Activated naive CD4-positive, alpha-beta T cell treated with anti-CD3 and anti-CD28 coated beads, Interleukin-2, amount 50 U/mL, for 24 hours (primary cell): Measurements from ENCODE around the gene DHRS7B.
"Not testable (repeated sequence)": the region's sequence is repeated elsewhere in the genome, so short reads cannot be mapped to it uniquely, and the experiment has no call there.

Experiments used
- H3K27ac Mint-ChIP-seq: one replicate; pipeline ENCODE4 v1.8.0; 2021; ENCODE audit warnings: mild to moderate bottlenecking, mixed read lengths
- H3K27me3 Mint-ChIP-seq: one replicate; pipeline ENCODE4 v1.8.0; 2021; ENCODE audit warnings: mixed read lengths
- H3K36me3 Mint-ChIP-seq: one replicate; pipeline ENCODE4 v1.8.0; 2021; ENCODE audit warnings: mixed read lengths
- H3K4me1 Mint-ChIP-seq: one replicate; pipeline ENCODE4 v1.8.0; 2021; ENCODE audit warnings: mixed read lengths
- H3K4me3 Mint-ChIP-seq: one replicate; pipeline ENCODE4 v1.8.0; 2021; ENCODE audit warnings: mild to moderate bottlenecking, mixed read lengths
- H3K9me3 Mint-ChIP-seq: one replicate; pipeline ENCODE4 v1.8.0; 2021; ENCODE audit warnings: mixed read lengths

Gene DHRS7B

DNA sequence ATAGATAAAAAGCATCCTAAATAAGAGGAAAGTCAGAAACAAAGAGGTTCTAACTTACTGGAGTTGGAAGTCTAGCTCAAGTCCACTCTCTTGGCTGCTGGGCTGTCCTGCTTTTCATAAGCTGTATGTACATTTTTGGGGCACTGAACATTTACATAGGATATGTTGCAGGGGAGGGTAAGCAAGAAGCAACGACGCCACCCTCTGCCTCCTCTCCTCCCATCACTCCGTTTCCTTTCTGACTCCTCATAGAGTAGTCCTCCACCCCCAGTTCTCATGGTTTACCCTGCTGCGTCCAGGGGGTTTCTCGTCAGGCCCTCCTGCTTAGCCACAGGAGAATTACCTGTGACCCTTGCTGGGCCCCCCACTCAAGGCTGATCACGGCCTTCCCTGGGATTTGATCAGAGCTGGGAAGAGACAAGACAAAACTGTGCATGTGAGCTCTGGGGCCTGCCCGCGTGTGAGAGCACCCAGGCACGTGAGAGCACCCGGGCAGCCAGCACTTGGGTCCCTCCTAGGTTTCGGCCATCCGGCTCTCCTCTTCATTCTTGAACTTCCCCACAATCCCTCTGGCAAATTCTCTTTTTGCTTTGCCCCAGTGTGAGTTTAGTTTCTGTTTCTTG is 50.1 kb downstream of the DHRS7B start:
- H3K27me3 Mint-ChIP-seq = no peaks in the 10 kb centered on the region
- no peaks in the 10 kb centered on the region for H3K36me3 Mint-ChIP-seq
- no peaks in the 10 kb centered on the region for H3K4me1 Mint-ChIP-seq
- H3K27ac Mint-ChIP-seq = no peak overlapping the region
- H3K9me3 Mint-ChIP-seq = no peaks in the 10 kb centered on the region
- H3K4me3 Mint-ChIP-seq = no peak overlapping the region

DNA sequence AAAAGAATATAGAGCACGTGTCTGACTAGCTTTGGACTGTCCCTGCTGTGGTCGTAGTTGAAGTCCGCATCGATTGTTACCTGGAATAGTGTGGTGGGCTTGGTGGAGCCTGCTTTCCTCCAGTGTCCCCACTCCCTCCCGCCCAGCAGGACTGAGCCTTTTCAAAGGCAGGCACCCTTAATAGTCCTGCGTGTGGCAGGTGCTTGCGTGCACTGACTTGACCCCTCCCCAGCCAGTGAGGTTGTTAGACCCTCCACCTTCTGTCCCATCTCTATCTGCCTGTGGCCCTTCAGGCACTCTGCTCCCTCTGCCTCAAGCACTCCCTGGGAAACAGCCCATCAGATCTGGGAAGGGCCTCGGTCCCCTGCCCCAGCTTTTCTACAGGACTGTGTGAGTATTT is 50.6 kb downstream of the DHRS7B start:
- Mint-ChIP-seq H3K4me1 (no peaks in the 10 kb centered on the region), H3K9me3 (no peaks in the 10 kb centered on the region), H3K4me3 (no peak overlapping the region), H3K36me3 (no peaks in the 10 kb centered on the region), H3K27me3 (no peaks in the 10 kb centered on the region), H3K27ac (no peak overlapping the region)

DNA sequence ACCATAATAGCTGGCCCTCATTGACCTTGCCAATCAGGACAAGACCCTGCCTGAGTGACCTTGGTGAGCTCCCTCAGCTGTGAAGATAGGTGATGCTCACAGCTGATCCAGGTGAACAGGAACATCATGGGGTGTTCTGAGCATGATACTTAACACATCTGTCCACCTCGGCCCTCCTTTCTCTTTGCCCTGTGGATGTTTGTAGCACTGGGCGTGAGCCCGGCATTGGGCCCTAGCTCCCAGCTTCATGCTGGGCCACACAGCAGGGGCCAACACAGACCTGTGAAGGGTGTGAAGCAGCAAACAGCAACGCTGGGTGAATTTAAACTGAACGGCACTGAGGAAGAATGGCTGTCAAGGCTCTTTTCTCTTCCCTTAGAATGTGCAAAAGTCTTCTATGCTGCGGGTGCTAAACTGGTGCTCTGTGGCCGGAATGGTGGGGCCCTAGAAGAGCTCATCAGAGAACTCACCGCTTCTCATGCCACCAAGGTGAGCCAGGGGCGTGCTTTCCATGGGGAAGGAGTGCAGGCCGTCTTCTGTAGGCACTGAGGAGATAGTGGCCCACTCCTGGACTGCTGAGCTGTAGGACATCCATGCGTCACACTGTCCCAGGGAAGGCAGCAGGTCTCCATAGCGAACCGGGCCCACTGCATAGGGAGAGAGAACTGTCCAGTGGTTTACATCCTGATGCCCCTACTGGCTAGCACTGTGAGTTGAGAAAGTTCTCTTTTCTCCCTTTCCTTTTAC is 51.3 kb downstream of the DHRS7B start:
- Mint-ChIP-seq H3K27me3 (no peaks in the 10 kb centered on the region), H3K4me1 (no peaks in the 10 kb centered on the region), H3K27ac (no peak overlapping the region), H3K9me3 (no peaks in the 10 kb centered on the region), H3K4me3 (no peak overlapping the region), H3K36me3 (no peaks in the 10 kb centered on the region)

DNA sequence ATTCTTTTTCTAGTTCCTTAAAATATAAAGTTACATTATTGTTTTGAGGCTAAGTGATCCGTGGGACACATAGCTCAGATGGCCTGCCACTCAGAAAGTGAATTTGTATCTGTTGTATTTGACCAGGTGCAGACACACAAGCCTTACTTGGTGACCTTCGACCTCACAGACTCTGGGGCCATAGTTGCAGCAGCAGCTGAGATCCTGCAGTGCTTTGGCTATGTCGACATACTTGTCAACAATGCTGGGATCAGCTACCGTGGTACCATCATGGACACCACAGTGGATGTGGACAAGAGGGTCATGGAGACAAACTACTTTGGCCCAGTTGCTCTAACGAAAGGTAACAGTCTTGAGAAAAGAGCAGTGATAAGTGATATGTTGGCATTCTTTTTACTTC is 56.7 kb downstream of the DHRS7B start:
- Mint-ChIP-seq H3K27me3 (no peaks in the 10 kb centered on the region), H3K9me3 (no peaks in the 10 kb centered on the region), H3K36me3 (peaks cover 10% of the 10 kb centered on the region), H3K4me1 (no peaks in the 10 kb centered on the region), H3K27ac (no peak overlapping the region), H3K4me3 (no peak overlapping the region)

DNA sequence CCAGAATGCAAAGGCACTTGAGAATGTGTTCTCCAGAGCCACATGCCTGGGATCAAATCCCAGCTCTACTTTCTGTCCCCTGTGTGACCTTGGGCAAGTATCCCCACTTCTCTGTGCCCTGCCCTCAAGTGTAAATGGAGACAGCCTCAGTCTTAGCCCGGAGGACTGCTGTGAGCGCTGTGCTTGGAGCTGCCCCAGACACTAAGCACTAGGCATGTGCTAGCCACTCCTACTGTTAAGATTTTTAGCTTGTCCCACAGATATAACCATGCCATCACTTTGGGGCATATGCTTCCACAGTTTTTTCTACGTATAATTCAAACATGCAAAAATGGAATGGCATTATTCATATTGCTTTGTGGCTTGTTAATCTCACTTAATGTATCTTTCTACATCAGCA is 57.8 kb downstream of the DHRS7B start:
- H3K9me3 Mint-ChIP-seq = no peaks in the 10 kb centered on the region
- no peaks in the 10 kb centered on the region for H3K4me1 Mint-ChIP-seq
- H3K4me3 Mint-ChIP-seq = no peak overlapping the region
- peaks cover 11% of the 10 kb centered on the region for H3K36me3 Mint-ChIP-seq
- H3K27me3 Mint-ChIP-seq = no peaks in the 10 kb centered on the region
- no peak overlapping the region for H3K27ac Mint-ChIP-seq

DNA sequence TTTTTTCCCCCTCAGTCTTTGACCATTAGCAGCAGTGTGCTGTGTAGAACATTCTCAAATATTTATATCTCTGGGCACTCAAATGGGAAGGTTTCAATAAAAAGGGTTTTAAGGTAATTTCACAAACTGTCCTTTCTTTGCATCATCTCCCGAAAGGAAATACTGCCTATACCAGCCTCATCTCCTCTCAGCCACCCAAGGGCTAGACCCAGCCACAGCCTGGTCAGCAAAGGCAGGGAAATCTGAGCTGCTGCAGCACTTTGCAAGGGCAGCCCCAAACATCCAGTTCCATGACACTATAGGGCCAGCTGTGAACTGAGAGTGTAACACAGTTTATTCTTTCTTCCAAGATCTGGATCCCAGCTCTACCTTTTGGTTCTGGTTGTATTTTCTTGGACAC is 58.3 kb downstream of the DHRS7B start:
- Mint-ChIP-seq H3K4me3 (no peak overlapping the region), H3K4me1 (no peaks in the 10 kb centered on the region), H3K9me3 (no peaks in the 10 kb centered on the region), H3K27me3 (no peaks in the 10 kb centered on the region), H3K36me3 (peaks cover 11% of the 10 kb centered on the region), H3K27ac (no peak overlapping the region)

DNA sequence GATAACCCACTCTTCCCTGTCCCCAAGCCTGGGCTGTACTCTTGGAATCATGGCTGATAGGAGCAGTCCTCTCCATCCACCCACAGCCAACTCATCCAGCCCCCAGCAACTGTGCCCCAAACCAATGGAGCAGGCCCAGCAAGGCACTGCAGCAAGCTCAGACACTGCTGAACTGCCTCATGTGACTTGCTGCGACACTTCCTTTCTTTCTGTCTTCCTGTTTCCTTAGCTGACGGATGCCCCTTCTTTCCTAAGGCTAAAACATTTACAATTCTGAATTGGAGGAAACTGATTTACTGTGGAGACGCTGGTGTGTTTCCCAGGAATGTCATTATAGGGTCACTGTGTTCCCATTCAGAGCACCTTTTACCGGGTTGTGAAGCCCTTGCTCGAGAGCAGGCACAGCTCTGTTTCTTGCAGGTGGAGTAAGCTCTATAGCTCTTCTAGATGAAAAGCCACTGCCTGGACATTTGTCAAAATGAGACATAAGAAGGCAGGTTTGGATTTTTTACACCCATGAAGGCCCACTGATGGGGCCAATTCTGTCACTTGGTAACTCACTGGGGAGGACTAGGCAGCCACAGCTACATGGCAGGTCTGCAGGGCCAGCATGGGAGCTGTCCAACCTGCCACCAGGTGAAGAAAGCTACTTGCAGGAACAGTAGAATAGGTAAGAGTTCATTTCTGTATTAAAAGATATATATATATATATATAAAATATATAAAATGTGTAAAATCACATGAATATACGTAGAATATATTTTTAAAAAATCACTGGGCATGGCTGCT is 59.8 kb downstream of the DHRS7B start:
- H3K4me1 Mint-ChIP-seq = no peaks in the 10 kb centered on the region
- no peaks in the 10 kb centered on the region for H3K27me3 Mint-ChIP-seq
- no peak overlapping the region for H3K27ac Mint-ChIP-seq
- H3K4me3 Mint-ChIP-seq = no peak overlapping the region
- H3K36me3 Mint-ChIP-seq = peaks cover 11% of the 10 kb centered on the region
- no peaks in the 10 kb centered on the region for H3K9me3 Mint-ChIP-seq

DNA sequence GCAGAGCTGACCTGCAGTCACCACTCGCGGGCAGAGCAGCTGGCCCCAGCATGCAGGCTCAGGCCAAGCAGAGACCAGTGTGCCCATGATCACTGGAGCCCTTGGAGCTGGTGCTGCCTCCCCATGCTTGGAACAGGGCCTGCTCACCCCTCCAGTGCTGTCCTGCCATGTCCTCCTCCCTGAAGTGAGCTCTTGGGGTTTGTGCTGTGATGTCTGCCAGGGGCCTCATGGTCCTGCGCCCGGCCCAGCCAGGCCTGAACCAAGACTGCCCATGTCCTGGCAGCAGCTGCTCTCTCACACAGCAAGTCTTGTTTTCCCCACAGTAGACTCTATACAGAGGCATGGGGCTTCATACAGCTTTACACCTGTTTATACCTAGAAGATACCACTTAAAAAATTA is 62.6 kb downstream of the DHRS7B start:
- Mint-ChIP-seq H3K27me3 (no peaks in the 10 kb centered on the region), H3K36me3 (peaks cover 8% of the 10 kb centered on the region), H3K4me1 (peaks cover 2% of the 10 kb centered on the region), H3K4me3 (no peak overlapping the region), H3K27ac (no peak overlapping the region), H3K9me3 (no peaks in the 10 kb centered on the region)

DNA sequence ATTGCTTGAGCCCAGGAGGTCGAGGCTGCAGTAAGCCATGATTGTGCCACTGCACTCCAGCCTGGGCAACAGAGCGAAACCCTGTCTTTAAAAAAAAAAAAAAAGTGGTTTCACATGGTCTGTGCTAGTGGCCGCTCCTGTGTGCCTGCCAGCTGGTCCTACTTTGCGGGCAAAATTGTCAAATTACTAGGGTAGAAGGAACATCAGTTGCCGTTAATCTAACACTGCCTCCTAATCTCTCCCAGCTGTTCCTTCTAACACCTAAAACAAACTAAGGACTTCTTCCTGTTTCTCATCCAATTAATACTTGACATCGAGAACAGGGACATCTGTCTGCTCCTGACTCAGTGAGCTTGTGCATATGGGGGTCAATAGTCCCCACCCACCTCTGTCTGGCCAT is 63.3 kb downstream of the DHRS7B start:
- Mint-ChIP-seq H3K36me3 (peaks cover 6% of the 10 kb centered on the region), H3K27me3 (no peaks in the 10 kb centered on the region), H3K4me1 (peaks cover 6% of the 10 kb centered on the region), H3K9me3 (no peaks in the 10 kb centered on the region), H3K27ac (no peak overlapping the region), H3K4me3 (no peak overlapping the region)

DNA sequence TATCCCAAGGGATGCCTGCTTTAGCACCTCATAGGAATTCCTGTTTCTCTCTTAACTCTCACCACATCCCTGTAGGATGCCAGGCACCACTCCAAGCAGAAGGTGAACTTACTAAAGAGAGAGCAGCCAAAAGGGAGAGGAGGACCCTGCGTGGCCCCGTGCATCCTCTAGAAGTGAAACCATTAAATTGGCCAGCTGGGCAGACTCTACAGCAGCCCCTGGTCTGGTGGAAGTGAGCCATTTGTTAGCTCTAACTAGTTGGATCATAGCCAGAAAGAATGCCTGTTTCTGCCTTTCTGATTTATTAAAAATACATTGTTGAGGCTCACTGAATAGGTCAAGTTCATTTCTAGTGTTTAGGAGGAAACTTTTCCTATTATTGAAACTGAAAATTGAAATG is 64.9 kb downstream of the DHRS7B start:
- Mint-ChIP-seq H3K9me3 (no peaks in the 10 kb centered on the region), H3K27ac (no peak overlapping the region), H3K4me3 (no peak overlapping the region), H3K36me3 (peaks cover 3% of the 10 kb centered on the region), H3K27me3 (no peaks in the 10 kb centered on the region), H3K4me1 (peaks cover 6% of the 10 kb centered on the region)

DNA sequence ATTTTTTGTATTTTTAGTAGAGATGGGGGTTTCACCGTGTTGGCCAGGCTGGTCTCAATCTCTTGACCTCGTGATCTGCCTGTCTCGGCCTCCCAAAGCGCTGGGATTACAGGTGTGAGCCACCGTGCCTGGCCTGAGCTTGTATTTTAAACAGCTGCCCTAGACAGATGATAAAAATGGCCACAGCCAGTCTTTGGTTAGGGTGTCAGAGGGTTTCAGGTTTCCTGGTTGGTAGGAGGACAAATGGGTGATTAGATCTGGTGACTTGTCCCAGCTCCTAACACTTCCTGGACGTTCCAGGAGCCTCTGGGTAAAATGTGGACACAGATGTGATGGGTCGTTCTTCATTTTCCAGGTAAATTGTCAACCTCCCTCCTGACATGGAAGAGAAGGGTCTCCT is 65.7 kb downstream of the DHRS7B start:
- H3K4me3 Mint-ChIP-seq, H3K4me1 Mint-ChIP-seq, H3K27me3 Mint-ChIP-seq, H3K27ac Mint-ChIP-seq, H3K36me3 Mint-ChIP-seq, H3K9me3 Mint-ChIP-seq: not testable (repeated sequence)

DNA sequence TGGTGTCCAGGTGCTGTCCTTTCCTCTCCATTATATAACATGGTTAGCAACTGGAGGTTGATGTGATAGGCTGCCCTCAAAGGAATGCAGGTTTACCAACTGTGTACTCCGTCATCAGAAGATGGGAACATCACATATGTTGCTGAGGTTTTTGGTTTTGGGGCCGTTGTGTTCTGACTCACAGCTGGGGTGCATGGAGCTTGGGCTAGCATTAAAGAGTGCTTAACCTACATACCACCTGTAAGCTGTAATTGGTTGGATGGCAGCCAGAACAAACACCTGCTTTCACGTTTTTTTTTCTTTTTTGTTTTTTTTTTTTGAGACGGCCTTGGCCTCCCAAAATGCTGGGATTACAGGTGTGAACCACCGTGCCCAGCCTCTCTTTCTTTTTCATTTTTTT is 66.3 kb downstream of the DHRS7B start:
- H3K4me1 Mint-ChIP-seq = peaks cover 6% of the 10 kb centered on the region
- H3K9me3 Mint-ChIP-seq = no peaks in the 10 kb centered on the region
- no peaks in the 10 kb centered on the region for H3K27me3 Mint-ChIP-seq
- no peak overlapping the region for H3K4me3 Mint-ChIP-seq
- H3K27ac Mint-ChIP-seq = no peak overlapping the region
- H3K36me3 Mint-ChIP-seq = peaks cover 3% of the 10 kb centered on the region

DNA sequence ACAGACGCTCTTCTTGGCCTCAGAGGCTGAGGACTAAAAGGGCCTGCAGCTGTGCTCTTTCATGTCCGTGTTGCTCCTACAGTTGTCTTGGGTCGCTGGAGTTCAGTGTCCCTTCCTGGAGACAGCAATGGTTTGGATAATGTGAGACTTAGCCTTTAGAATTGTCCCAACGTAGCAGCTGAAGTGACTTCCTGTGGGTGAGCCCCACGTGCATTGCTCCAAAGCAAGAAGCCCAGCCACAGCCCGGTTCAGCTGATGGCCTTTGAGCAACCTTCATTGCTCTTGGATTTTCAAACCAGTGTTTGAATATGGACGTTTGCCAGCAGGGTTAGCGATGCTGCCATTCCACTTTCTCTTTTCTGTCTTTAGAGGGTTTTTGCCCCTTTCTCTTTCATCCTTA is 67.5 kb downstream of the DHRS7B start:
- Mint-ChIP-seq H3K27ac (no peak overlapping the region), H3K27me3 (no peaks in the 10 kb centered on the region), H3K4me1 (peaks cover 6% of the 10 kb centered on the region)

DNA sequence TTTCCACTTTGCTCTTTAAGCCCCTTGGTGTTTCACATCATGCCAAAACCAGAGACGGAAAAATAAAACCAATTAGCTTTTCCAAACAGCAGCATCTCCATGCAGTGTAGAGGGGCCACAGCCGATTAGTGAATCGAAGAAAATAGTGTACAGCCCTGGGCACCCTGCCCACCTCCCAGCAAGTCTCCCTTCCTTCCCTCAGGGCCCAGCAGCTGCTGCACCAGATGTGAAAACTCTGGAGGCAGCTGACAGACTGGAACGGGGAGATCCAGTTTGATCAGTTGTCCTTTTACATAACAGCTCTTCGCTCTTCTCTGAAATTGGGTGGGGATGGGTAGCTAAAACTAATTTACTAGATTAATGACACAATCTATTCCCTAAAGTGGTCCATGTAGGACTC is 67.9 kb downstream of the DHRS7B start:
- Mint-ChIP-seq H3K4me1 (peaks cover 6% of the 10 kb centered on the region), H3K36me3 (peaks cover 1% of the 10 kb centered on the region), H3K4me3 (no peak overlapping the region), H3K27ac (peak overlapping the region; percentile 19), H3K9me3 (no peaks in the 10 kb centered on the region), H3K27me3 (no peaks in the 10 kb centered on the region)

More for the DNA sequence above, 67.5 kb downstream of the DHRS7B start:
- H3K4me3 Mint-ChIP-seq = no peak overlapping the region
- no peaks in the 10 kb centered on the region for H3K9me3 Mint-ChIP-seq
- peaks cover 3% of the 10 kb centered on the region for H3K36me3 Mint-ChIP-seq

DNA sequence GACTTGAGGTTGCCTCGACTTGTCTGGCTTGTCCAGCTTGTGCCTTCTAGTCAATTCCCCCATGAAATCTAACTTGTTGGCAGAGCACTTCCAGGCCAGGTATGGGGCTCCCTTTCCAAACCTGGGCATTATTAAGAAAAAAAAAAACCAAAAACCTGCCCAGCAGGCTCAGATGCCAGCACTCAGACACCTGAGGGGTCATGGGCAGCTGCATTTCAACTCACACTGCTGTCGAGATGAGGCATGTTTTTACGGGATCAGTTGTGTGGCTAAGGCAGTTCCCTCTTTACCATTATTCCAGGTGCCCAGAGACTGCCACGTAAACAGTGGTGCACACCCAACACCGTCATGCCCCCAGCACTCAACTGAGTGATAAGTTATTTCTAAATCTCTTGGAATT is 69.4 kb downstream of the DHRS7B start:
- H3K36me3 Mint-ChIP-seq = peaks cover 1% of the 10 kb centered on the region

DNA sequence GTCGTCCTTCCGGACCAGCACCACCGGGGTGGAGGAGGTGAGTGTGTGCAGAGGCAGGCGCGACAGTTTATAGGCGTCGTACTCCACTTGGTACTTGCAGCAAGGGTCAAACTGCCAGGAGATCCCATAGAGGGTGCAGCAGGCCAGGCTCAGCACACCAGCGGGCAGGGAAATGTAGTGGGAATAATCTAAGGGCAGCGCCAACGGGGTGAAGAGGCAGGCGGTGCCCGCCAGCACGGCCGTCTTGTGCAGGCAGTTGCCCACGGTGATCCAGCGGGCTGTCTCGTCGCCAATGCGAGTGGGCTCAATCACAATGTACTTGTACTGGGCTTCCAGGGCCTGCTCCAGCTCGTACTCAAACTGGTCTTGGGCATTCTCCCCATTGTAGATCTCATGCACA is 71.6 kb downstream of the DHRS7B start:
- Mint-ChIP-seq H3K4me1 (peaks cover 21% of the 10 kb centered on the region), H3K36me3 (peaks cover 1% of the 10 kb centered on the region), H3K9me3 (no peaks in the 10 kb centered on the region), H3K4me3 (no peak overlapping the region), H3K27ac (no peak overlapping the region), H3K27me3 (no peaks in the 10 kb centered on the region)

More for the DNA sequence above, 69.4 kb downstream of the DHRS7B start:
- Mint-ChIP-seq H3K4me3 (no peak overlapping the region), H3K9me3 (no peaks in the 10 kb centered on the region), H3K4me1 (peaks cover 16% of the 10 kb centered on the region), H3K27me3 (no peaks in the 10 kb centered on the region), H3K27ac (no peak overlapping the region)
